22Rv1 (cell line): ENCODE results near the gene PDHX.

Source experiments
- H3K27ac ChIP-seq: fragments of 450-650 bp; 2 replicates; pipeline ENCODE4 v1.5.1; 2017
- CTCF ChIP-seq: fragments of 450-650 bp; IDR thresholded peaks from 2 replicates; pipeline ENCODE4 v1.5.1; 2017; ENCODE audit warnings: mild to moderate bottlenecking
- ZFX ChIP-seq: fragments of 450-650 bp; IDR thresholded peaks from 2 replicates; pipeline ENCODE4 v1.6.1; 2017; ENCODE audit warnings: antibody characterized with exemption, borderline replicate concordance

The PDHX gene

GRCh38 chr11:35034401-35034800 lies 118.0 kb downstream of the PDHX start:
- TF ChIP-seq ZFX (no peak), CTCF (no peak)
- no peak overlapping the region for H3K27ac ChIP-seq

- no peak overlapping the region for H3K27ac ChIP-seq
- TF ChIP-seq CTCF (no peak), ZFX (no peak)
Measured at GRCh38 chr11:35035894-35036408, 119.5 kb downstream of the PDHX start.

- H3K27ac ChIP-seq: no peak overlapping the region
- TF ChIP-seq ZFX (no peak), CTCF (no peak)
Measured at GRCh38 chr11:35036639-35037038, 120.2 kb downstream of the PDHX start.

- H3K27ac ChIP-seq: no peak overlapping the region
- TF ChIP-seq CTCF: no peak
- TF ChIP-seq ZFX: no peak
Measured at GRCh38 chr11:35038211-35038928, 122.0 kb downstream of the PDHX start.

- no peak for TF ChIP-seq ZFX
- no peak for TF ChIP-seq CTCF
- no peak overlapping the region for H3K27ac ChIP-seq
Measured at GRCh38 chr11:35039076-35039475, 122.7 kb downstream of the PDHX start.

GRCh38 chr11:35040221-35040942 lies 124.0 kb downstream of the PDHX start:
- no peak for TF ChIP-seq CTCF
- no peak for TF ChIP-seq ZFX
- no peak overlapping the region for H3K27ac ChIP-seq

GRCh38 chr11:35041070-35041554 lies 124.7 kb downstream of the PDHX start:
- H3K27ac ChIP-seq: no peak overlapping the region
- TF ChIP-seq ZFX (no peak), CTCF (no peak)
